GM21515 (cell line): ENCODE measurements around the gene SLC38A11.

ENCODE experiments used
- ATAC-seq: cut with Tn5 transposase; IDR thresholded peaks from one replicate; pipeline ENCODE4 v1.9.1; 2021; ENCODE audit not compliant: unreplicated experiment

The SLC38A11 gene

DNA sequence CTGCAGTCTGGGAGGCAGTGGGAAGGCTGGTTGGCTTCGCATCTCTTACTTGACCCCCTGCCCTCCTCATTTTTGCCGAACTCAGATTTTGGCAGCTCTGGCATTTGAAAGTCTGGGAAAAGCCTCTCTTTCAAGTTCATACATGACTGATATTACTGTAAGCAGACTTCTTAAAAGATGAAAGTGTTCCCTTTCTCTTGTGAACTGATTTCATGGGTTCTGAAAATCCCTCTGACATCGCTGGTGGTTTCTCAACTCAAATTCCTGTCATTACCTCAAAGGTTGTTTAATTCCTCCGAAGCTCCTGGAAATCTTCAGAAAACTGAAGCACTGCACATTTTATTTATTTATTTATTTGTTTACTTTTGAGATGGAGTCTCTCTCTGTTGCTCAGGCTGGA lies 16.9 kb upstream of the SLC38A11 start:
- ATAC-seq: no peak

DNA sequence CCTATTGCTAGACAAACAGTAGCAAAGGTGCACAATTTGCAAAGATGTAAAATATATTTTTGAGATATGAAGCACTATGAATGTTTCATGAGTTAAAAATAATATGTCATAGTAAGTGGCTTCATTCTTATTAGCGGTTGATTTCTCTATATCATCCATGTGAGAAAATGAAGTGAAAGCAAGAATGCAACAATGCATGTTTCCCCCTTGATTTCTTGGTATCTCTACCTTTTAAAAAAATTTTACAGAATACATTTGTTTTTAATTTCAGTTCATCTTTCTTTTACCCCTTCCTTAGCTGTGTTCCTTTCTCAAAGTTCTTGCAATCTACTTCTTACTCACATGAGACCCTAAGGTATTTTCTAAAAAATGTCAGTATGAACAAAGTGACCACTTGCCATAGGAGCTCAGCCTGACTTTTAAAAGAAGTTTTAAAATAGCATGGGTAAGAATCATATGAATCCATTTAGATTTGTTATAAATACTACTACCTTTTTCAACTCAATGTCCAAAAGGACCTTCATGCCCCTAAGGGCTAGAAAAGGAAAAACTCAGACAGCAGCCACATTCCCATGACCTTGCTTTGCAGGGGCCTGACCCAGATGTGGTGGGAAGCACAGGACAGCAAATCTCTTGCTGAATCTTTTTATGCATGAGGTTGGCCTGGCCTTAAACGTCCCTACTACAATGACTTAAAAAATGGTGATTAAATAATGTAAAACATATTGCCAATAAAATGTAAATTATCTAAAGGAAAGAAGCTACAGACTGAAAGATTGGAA lies 14.8 kb upstream of the SLC38A11 start:
- no peak for ATAC-seq

- no peak for ATAC-seq
Measured at GRCh38 chr2:164967781-164968228, 12.5 kb upstream of the SLC38A11 start.

DNA sequence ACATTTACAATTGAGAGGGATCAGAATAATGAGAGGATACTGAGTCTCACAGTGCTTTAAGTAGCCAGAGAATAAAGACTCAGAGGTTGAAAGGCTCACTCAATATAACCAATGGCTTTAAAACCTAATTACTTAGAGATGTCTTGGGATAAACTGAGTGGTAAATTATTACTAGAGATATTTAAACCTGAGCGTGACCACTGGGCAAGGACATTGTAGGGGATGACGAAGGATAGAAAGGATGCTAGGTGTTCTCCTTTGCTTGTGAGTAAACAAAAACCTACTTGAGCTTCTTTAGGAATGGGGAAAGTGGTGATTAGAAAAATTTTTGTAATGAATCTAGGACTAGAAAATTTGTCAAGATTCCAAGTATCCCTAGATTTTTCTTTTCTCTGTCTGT lies 12.0 kb upstream of the SLC38A11 start:
- no peak for ATAC-seq

DNA sequence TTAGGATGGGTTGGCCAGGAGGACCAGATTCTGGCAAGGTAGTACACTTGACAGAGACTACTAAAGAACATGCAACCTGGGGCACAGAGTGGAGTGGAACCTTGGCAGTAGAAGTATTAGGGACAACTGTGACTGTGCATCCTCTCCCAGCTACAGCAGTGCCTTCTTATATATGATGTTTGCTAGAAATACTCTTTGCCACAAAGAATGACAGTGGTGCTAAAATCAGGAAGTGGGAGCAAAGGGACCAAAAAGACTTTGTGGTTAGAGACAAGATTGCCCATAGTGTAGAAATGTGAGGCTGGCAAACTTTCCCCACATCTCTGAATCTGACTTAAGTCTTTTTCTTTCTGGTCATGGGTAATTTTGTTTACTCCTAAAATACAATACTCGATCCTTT lies 9.4 kb upstream of the SLC38A11 start:
- no peak for ATAC-seq

DNA sequence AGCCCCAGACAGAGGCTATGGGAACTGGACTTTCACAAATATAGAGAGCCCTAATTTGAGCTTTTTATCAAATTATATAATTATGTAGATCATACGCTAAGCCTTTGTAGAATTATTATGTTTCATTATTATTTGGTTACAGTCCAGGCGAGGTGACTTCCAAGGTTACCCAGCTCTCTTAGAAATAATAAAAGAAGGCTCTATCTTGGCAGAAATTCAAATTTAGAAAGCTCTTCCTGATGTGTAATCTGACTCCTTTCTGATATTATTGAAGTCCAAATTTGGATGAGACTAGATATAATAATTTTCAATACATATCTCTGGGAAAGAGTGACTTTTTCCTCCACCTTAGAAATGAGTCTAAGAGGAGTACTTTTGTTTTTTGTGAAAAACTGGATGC lies 4.8 kb upstream of the SLC38A11 start:
- no peak for ATAC-seq

DNA sequence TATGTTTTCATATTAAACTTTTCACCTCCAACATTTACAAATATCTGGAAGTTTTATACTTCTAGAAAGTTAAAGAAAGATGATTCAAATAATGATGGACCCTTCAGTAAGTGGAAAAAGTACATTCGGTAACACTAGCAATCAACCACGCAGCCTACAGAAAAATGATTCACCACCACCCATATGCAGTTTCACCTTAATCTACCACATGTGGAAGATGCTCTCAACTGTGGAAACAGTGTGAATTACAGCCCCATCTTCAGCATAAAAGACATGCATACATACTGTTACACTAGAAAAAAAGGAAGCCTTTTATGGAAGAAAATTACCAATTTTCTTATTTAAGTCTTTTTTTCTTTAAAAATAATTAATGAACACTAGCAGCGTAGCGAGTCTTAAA lies 1.1 kb downstream of the SLC38A11 start:
- ATAC-seq: no peak

GRCh38 chr2:164953279-164953678 lies 2.0 kb downstream of the SLC38A11 start:
- ATAC-seq: no peak

GRCh38 chr2:164952057-164952702 lies 3.1 kb downstream of the SLC38A11 start:
- ATAC-seq: no peak

- ATAC-seq: no peak
Measured at GRCh38 chr2:164948540-164948939, 6.8 kb downstream of the SLC38A11 start.

DNA sequence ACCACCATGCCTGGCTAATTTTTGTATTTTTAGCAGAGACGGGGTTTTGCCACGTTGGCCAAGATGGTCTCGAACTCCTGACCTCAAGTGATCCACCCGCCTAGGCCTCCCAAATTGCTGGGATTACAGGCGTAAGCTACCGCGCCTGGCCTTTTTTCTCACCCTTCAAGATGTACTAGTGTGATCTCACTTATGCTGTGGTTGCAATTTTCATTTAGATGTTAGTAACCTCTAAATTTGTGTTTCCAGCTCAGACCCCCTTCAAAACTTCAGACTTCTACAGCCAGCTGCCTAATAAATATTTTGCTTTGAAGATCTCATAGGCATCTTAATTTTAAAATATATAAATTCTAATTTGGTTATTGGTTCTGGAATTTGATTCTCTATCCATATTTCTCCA lies 8.0 kb downstream of the SLC38A11 start:
- ATAC-seq: no peak

DNA sequence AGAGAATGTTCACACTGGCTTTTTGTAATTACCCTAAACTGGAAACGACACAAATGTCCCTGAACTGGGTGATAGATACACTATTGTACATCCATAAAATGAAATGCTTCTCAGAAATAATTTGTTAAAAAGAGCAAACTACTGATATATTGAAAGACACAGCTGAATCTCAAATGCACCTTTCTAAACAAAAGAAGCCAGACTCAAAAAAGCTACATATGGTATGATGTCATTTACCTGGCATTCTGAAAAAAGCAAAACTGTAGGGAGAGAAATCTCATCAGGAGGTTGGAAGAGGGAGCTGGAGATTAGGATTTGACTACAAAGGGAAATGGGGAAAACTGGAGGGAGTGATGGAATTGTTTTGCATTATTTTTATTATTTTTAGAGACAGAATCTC lies 12.0 kb downstream of the SLC38A11 start:
- no peak for ATAC-seq

DNA sequence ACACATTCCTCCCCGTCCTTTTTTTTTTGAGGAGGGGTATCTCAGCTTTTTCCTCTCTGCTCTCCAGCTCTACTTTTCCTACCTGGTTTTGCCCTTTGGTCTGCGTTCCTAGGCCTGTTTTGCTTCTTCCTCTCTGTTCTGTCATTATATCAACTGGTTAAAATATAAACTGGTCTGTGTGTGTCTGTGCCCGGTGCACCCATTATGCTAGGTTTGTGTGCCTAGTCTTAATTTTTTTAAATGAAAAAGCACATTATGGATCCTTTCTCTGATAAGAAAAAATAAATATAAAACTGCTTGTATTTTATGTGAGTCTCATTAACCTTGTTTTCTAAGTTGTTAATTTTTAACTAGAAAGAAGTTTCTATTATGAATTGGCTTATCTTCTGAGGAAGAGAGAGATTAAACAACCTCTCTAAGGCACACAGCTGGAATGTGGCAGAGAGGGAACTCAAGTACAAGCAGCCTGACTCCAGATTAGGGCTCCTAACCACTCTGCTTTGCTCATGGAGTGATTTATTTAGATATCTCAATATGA lies 17.4 kb downstream of the SLC38A11 start:
- ATAC-seq: no peak

DNA sequence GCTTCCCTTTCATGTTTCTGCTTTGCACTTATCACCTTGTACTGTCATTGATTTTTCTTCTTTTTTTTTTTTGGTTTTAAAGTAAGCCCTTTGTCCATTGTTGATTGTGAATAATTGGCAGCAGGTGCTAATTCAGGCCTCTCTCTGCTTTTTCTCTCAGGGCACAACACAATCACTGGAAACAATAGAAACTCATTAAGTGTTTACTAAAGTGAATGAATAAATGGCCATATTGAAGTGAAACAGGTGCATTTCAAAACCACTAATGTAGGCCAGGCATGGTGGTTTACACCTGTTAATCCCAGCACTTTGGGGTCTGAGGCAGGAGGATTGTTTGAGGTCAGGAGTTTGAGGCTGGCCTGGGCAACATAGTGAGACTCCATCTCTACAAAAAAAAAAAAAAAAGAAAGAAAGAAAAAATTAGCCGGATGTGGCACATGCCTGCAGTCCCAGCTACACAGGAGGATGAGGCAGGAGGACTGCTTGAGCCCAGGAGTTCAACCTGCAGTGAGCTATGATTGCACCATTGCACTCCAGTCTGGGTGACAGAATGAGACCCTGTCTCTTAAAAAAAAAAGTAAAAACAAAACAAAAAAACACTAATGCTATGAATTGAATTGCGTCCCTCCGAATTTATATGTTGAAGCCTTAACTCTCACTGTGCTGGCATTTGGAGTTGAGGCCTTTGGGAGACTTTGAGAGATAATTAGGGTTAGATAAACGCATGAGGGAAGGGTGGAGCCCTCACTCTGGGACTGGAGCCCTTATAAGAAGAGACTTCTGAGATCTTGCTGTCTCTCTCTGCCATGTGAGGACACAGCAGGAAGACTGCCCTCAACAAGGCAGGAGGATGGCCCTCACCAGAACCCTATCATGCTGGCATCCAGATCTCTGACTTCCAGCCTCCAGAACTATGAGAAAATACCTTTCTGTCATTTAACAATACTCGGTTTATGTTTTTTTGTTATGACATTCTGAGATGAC lies 19.9 kb downstream of the SLC38A11 start:
- no peak for ATAC-seq

- no peak for ATAC-seq
Measured at GRCh38 chr2:164934401-164935117, 20.8 kb downstream of the SLC38A11 start.

DNA sequence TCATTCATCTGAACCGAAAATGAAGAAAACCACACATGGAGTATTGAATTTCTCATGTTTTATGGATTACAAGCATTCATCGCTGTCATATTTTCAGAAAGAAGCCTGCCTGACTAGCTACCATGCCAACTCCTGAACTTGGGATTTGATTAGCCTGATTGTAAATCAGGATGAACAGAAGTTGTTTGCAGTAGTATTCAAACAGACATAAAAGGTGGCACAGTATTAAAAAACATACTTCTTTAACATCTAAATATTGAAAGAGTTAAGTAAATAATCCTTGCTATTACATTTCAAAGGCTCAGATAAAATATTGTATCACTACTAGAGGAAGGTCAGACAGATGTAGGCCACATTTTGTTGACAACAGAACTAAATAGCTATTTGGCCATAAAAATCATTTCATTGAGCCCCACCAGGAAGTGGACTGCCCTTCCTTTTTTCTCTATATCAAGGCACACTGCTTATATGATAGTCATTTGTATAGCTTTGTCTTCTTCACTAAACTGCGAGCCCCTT lies 21.6 kb downstream of the SLC38A11 start:
- ATAC-seq: no peak

DNA sequence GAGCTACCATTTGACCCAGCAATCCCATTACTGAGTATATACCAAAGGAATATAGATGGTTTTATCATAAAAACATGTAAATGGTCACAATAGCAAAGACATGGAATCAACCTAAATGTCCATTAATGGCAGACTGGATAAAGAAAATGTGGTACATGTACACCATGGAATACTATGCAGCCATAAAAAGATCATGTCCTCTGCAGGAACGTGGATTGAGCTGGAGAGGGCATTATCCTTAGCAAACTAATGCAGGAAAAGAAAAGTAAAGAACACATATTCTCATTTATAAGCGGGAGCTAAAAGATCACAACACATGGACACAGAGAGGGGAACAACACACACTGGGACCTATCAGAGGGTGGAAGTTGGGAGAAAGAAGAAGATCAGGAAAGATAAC lies 22.9 kb downstream of the SLC38A11 start:
- no peak for ATAC-seq

DNA sequence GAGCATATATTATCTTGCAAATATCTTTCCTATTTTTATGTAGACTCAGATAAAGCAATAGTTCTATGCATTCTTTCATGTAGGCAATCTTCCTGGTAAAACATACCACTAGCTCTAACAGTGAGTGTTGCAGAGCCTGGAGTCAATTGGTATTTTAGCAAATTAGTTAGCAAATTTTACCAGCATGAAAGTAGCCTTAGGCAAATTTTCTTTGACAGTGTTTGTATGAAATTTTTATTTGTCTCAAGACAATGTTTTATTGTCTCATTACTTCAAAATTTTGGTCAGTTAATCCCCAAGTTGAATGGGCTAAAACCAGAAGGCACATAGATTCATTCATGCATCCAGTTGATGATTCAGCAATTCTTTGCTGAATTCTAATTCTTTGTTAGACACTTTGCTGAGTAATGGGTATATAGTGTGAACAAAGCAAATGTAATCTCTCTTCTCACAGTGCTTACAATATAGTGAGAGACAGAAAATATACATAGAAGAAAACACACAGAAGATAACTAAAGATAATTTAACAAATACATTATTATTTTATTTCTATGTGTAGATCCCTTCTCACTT lies 27.1 kb downstream of the SLC38A11 start:
- ATAC-seq: no peak

GRCh38 chr2:164922134-164922533 lies 33.2 kb downstream of the SLC38A11 start:
- no peak for ATAC-seq

GRCh38 chr2:164920430-164920829 lies 34.9 kb downstream of the SLC38A11 start:
- no peak for ATAC-seq
